Breast epithelium (tissue), 4 donors: Measurements from ENCODE around the gene CACNA1B. TPM values are rescaled to one million over a fixed set of nuclear protein-coding genes. Genes with fewer than 3 reads are reported as not detected.
"Not testable (repeated sequence)": the region's sequence is repeated elsewhere in the genome, so short reads cannot be mapped to it uniquely, and the experiment has no call there.

Source experiments
- DNase-seq, 2 donors: peaks; one replicate each; pipeline ENCODE4 v3.0.0-alpha.2; 2019; ENCODE audit warnings: low spot score in 2 of 2
- H3K27ac ChIP-seq, 2 donors: fragments of 200-600 bp; sonication (generic) in 1 of 2; one replicate each; pipeline ENCODE4 v1.5.1; 2016 to 2019; ENCODE audit warnings: mild to moderate bottlenecking in 1 of 2
- H3K27me3 ChIP-seq, 2 donors: fragments of 200-600 bp; sonication (generic) in 1 of 2; one replicate each; pipeline versions ENCODE4 v1.5.1 to v1.6.0; 2017 to 2019; ENCODE audit warnings: control low read depth in 1 of 2, mild to moderate bottlenecking in 1 of 2
- H3K36me3 ChIP-seq: fragments of 200-600 bp; one replicate; pipeline ENCODE4 v1.5.1; 2019
- H3K4me1 ChIP-seq, 2 donors: fragments of 200-600 bp; sonication (generic); one replicate each; pipeline ENCODE4 v1.5.1; 2016 to 2019; ENCODE audit warnings: control low read depth in 1 of 2
- H3K4me3 ChIP-seq, 3 donors: fragments of 200-600 bp; sonication (generic); 1 replicate in 2 of 3; 2 replicates in 1 of 3; pipeline ENCODE4 v1.5.1; 2016 to 2019; ENCODE audit warnings: mild to moderate bottlenecking in 3 of 3, moderate library complexity in 2 of 3
- H3K9me3 ChIP-seq, 2 donors: fragments of 200-600 bp; sonication (generic) in 1 of 2; one replicate each; pipeline ENCODE4 v1.5.1; 2016 to 2019; ENCODE audit warnings: control low read depth in 1 of 2
- POLR2A ChIP-seq: fragments of 450-650 bp; IDR thresholded peaks from one replicate; pipeline ENCODE4 v1.6.1; 2016; ENCODE audit warnings: antibody characterized with exemption, mild to moderate bottlenecking, moderate library complexity
- POLR2AphosphoS5 ChIP-seq, 3 donors: sonication (generic); formaldehyde crosslinking; IDR thresholded peaks; one replicate each; pipeline ENCODE4 v1.6.1; 2017; ENCODE audit warnings: antibody characterized with exemption in 3 of 3
- intact Hi-C: fragments of 100-400 bp; cut with DNase I; formaldehyde crosslinking; loops from one replicate; pipeline ENCODE4 v1.15.1; 2023; ENCODE audit warnings: low total_unique reads
- total RNA-seq, 3 donors: library from RNA; depleted of rRNA; stranded (reverse); fragments of >200 nt; gene quantifications; one replicate each; pipeline ENCODE4 v1.1.0, GENCODE V29; 2016
- TF ChIP-seq, protein P1 (sequence below), 3 donors: fragments of 450-650 bp; IDR thresholded peaks; one replicate each; pipeline ENCODE4 v1.5.1; 2016 to 2017; ENCODE audit warnings: antibody characterized with exemption in 3 of 3, mild to moderate bottlenecking in 3 of 3, moderate library complexity in 3 of 3

The CACNA1B gene
- total RNA-seq, 3 donors from 2014 or later: under 0.01 TPM; not detected in 2

DNA sequence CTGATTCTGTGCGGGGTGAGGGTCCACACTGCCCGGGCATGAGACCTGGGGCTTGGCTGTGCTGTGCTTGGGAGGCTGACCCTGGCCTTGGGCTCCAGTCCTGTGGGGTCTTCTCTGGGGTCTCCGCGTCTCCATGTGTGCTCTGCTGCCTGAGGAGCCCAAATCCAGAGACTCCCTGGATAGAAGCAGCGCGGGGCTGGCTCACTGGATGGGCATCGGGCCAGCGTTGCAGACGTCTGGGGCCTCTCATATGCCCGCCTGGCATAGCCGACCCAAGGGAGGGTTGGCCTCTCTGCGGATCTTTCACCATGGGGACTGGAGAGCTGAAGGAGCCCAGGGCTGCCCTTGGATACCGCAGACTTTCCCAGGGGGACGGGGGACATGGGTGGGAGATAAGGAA lies 12.4 kb downstream of the CACNA1B start:
- DNase-seq, intact Hi-C loops, H3K27me3 ChIP-seq: not testable (repeated sequence)

DNA sequence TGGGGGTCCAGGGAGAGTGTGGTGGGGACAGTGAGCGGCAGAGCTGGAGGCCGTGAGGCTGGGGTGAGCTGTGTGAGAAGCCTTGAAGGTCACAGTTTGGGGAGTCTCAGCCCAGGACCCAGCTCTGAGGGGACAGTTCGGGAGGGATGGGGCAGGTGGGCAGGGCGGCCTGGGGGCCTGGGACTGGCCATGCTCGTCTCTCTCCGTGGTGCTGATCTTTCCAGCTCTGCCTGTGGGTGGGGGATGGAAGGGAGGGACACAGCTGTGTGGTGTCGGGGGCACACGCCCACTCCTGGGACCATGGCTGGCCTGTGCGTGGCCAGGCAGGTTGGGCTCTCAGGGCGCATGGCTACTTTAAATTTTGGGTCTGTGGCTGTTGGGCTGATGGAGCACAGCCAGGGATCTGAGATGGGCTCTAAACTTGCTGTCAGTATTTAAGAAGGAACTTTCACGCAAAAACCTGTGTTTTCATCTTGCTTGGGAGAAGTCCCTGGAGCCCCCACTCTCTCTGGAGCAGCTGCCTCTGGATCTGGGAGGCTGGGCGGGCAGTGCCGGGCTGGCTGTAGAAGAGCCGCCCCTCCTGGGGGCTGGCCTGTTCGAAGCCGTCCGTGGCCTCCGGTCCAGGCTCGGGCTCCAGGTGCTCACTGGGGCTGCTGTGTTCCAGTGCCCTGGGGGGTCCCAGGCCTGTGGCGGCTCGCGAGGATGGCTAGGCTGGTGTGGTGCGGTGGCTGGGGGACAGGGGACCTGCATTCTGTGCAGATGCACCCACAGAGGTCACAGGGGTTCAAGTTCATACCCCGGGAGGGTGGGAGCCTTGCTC lies 13.4 kb downstream of the CACNA1B start:
- H3K4me1 ChIP-seq, DNase-seq, H3K27ac ChIP-seq, H3K27me3 ChIP-seq, intact Hi-C loops, H3K4me3 ChIP-seq, H3K9me3 ChIP-seq, H3K36me3 ChIP-seq: not testable (repeated sequence)

More for the DNA sequence above, 12.4 kb downstream of the CACNA1B start:
- not testable (repeated sequence) for H3K9me3 ChIP-seq, H3K4me3 ChIP-seq, H3K36me3 ChIP-seq, H3K4me1 ChIP-seq, H3K27ac ChIP-seq

DNA sequence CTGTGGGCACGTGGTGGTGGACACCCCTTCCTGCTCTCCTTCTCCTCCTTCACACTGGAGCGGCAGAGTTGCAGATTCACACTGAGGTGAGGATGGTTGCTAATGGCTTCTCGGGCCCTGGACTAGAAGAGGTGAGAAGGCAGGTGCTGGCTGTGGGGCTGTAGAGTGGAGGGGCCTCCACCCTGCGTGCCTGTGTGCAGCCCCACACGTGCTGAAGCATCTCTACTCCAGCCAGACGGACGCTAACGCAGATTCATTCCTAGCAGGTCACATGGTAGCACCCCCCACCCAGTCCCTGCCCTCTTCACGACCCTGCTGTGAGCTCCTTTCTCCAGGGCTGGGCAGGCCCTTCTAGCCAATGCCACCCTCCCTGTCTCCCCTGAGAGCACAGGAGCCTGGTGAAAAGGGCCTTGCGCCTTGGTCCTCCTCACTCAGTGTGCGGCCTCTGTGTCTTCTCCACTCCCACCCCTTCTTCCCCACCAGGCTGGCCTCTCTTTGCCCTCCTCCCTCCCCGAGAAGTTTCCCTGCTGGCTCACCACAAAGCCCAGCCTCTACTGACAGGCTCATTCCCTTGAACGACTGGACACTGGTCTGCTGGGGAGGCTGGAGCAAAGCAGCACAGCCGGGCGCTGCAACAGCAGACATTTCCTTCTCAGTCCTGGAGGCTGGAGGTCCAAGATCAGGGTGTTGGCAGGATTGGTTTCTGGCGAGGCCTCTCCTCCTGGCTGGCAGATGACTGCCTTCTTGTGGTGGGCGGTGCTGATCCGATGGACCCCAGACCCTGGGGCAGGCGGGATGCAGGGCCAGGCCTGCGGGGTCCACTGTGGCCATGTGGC lies 14.2 kb downstream of the CACNA1B start:
- Histone ChIP-seq H3K27ac (no peak overlapping the region), H3K36me3 (no peaks in the 10 kb centered on the region), H3K27me3 (peaks cover 0 to 3% of the 10 kb centered on the region in 2 donors), H3K9me3 (peaks cover 0 to under 1% of the 10 kb centered on the region in 2 donors), H3K4me1 (no peaks in the 10 kb centered on the region), H3K4me3 (no peak overlapping the region)
- intact Hi-C loops: no loop called here
- TF ChIP-seq POLR2AphosphoS5 (IDR thresholded peaks at IDR 0.05) (no peak), POLR2A (no peak)
- TF ChIP-seq, protein P1, sequence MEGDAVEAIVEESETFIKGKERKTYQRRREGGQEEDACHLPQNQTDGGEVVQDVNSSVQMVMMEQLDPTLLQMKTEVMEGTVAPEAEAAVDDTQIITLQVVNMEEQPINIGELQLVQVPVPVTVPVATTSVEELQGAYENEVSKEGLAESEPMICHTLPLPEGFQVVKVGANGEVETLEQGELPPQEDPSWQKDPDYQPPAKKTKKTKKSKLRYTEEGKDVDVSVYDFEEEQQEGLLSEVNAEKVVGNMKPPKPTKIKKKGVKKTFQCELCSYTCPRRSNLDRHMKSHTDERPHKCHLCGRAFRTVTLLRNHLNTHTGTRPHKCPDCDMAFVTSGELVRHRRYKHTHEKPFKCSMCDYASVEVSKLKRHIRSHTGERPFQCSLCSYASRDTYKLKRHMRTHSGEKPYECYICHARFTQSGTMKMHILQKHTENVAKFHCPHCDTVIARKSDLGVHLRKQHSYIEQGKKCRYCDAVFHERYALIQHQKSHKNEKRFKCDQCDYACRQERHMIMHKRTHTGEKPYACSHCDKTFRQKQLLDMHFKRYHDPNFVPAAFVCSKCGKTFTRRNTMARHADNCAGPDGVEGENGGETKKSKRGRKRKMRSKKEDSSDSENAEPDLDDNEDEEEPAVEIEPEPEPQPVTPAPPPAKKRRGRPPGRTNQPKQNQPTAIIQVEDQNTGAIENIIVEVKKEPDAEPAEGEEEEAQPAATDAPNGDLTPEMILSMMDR (IDR thresholded peaks at IDR 0.05): no peak
- no peak for DNase-seq

DNA sequence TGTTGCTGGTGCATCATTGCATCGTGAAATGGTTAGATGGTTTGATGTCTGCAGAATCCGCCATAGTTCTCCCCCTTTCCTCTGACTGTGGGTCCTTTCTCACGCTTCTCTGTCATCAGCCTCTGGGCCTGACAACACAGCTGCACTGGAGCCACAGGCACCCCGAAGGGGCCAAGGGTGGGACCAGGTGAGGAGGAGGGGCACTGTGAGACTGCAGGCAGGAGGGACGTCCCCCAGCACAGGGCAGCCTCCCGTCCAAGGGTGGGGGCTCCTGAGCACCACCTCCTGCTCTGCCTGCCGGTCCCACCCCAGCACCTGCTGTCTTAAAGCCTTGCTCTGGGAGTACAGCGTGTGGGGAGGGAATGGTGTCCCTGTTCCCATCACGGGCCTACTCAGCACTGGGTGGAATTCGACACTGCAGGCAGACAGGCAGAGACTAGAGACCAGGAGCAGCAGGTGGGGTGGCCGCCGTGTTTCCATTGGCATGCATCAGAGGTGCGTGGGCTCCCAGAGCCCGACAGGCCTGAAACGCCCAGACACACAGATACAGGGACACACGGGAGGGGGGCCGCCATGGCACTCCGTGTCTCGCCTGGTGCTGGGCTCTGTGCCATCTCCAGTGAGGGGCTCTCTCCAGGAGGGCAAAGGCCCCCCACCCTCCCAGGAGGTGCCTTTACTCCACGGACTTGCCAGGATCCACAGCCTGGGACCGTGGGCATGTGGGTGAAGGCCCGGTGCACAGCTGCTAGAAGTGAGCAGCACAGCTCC lies 15.0 kb downstream of the CACNA1B start:
- Histone ChIP-seq H3K36me3 (no peaks in the 10 kb centered on the region), H3K9me3 (peaks cover 0 to 8% of the 10 kb centered on the region in 2 donors), H3K27ac (no peak overlapping the region), H3K27me3 (peaks cover 0 to 3% of the 10 kb centered on the region in 2 donors), H3K4me1 (no peaks in the 10 kb centered on the region), H3K4me3 (no peak overlapping the region)
- no peak for DNase-seq
- intact Hi-C loops: no loop called here
- TF ChIP-seq POLR2A (no peak), POLR2AphosphoS5 (IDR thresholded peaks at IDR 0.05) (no peak)
- TF ChIP-seq, protein P1 (IDR thresholded peaks at IDR 0.05): no peak

DNA sequence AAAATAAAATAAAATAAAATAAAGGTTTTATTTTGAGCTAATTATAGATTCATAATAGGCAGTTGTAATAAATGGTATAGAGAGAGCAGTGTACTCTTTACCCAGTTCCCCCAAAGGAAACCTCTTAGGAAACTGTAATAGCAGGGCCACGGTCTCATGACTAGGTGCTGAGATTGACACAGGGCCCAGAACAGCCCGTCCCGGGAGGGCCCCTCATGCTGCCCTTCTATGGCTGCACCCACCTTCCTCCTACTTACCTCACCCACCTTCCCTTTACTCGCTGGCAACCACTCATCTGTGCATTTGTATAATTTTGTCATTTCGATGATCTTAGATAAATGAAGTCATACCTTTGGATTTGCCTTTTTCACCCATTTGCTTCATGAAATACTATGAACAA lies 16.1 kb downstream of the CACNA1B start:
- H3K27ac ChIP-seq: no peak overlapping the region
- no peak for DNase-seq
- H3K4me1 ChIP-seq: no peaks in the 10 kb centered on the region
- TF ChIP-seq, protein P1 (IDR thresholded peaks at IDR 0.05): no peak
- no peak for TF ChIP-seq POLR2A
- TF ChIP-seq POLR2AphosphoS5 (IDR thresholded peaks at IDR 0.05): no peak
- H3K4me3 ChIP-seq: no peak overlapping the region
- H3K36me3 ChIP-seq: no peaks in the 10 kb centered on the region
- H3K9me3 ChIP-seq: peaks cover 0 to 17% of the 10 kb centered on the region in 2 donors
- intact Hi-C loops: no loop called here
- peaks cover 0 to 3% of the 10 kb centered on the region in 2 donors for H3K27me3 ChIP-seq
